Transverse colon (tissue), 4 donors: Measurements from ENCODE around the gene TWNK.

Experiments
- CTCF ChIP-seq, 5 experiments: fragments of 200-600 bp in 3 of 5; fragments of 450-650 bp in 2 of 5; sonication (generic) in 3 of 5; IDR thresholded peaks; 1 replicate in 2 of 5; 2 replicates in 3 of 5; pipeline ENCODE4 v1.5.1; 2016 to 2017; ENCODE audit warnings: antibody characterized with exemption in 5 of 5, inconsistent platforms in 3 of 5, mild to moderate bottlenecking in 2 of 5, moderate library complexity in 1 of 5
- EP300 ChIP-seq: sonication (generic); formaldehyde crosslinking; IDR thresholded peaks from one replicate; pipeline ENCODE4 v1.6.1; 2017; ENCODE audit warnings: antibody characterized with exemption, low read depth
- POLR2A ChIP-seq: fragments of 450-650 bp; IDR thresholded peaks from one replicate; pipeline ENCODE4 v1.6.1; 2016; ENCODE audit warnings: antibody characterized with exemption, mild to moderate bottlenecking, moderate library complexity
- POLR2AphosphoS5 ChIP-seq, 3 donors: sonication (generic); formaldehyde crosslinking; IDR thresholded peaks; one replicate each; pipeline ENCODE4 v1.6.1; 2016; ENCODE audit warnings: antibody characterized with exemption in 3 of 3

- TF ChIP-seq CTCF (IDR thresholded peaks at IDR 0.05) (no peak), POLR2AphosphoS5 (IDR thresholded peaks at IDR 0.05) (no peak), POLR2A (no peak), EP300 (no peak)
Observed at GRCh38 chr10:100966887-100967286, 20.5 kb upstream of the TWNK start.
